HG03432 (cell line): Measurements from ENCODE around the gene GNG13.
"Not testable (repeated sequence)": the region's sequence is repeated elsewhere in the genome, so short reads cannot be mapped to it uniquely, and the experiment has no call there.

ENCODE experiments used
- ATAC-seq: cut with Tn5 transposase; IDR thresholded peaks from one replicate; pipeline ENCODE4 v1.9.1; 2021; ENCODE audit warnings: mild to moderate bottlenecking, moderate library complexity; ENCODE audit not compliant: unreplicated experiment

Gene GNG13

DNA sequence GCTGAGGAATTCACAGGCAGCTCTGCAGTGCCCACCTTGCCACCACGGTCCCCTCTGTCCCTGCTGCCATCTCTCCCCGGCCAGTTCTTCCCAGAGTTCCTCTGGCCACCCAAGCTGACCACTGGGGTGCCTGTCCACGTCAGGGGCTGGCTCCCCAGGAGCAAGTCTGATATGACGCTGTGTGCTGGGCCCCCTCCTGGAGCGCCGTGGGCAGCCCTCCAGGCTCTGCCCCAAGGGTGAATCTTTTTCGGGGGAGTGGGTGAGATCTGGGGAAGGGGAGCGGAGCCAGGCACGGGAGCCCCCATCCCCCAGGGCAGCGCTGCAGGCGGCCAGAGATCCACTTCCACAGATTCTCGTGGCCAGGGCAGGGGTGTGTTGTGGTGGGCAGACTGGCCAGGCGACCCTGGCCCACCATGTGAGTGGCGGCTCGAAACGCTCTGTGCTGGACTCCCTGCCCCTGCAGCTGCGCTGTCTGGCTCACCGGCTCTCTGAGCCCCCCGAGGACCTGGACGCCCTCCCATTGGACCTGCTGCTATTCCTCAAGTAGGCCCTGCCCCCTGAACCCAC is 36.3 kb downstream of the GNG13 start:
- ATAC-seq: no peak

GRCh38 chr16:763369-764183 is 37.0 kb downstream of the GNG13 start:
- no peak for ATAC-seq

- ATAC-seq: no peak
These were observed 37.8 kb downstream of the GNG13 start for GRCh38 chr16:762595-763268.

GRCh38 chr16:761625-762513 is 38.7 kb downstream of the GNG13 start:
- no peak for ATAC-seq

GRCh38 chr16:760545-761343 is 39.8 kb downstream of the GNG13 start, which contains the start of gene MSLN:
MSLN (plus strand) TSS chr16:760734; CDS start chr16:762681, 1,947 bp downstream.
- ATAC-seq: no peak

DNA sequence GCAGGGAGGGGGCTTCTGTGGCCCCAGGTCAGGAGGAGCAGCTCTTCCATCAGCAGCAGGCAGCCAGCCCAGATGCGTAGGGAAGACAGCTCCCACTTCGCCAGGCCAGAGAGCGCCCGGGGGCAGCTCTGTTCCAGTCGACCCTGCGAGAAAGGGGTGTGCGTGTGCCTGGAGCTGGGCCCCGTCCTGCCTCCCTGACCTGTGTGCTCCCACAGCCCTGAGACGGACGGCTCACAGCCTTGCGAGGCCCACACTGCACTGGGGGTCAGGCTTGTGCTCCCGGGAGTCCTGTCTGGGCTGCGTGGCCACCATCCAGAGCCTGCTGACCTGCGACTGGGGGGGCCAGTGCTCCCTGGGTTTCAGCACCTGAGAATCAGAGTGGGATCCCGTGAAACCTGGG is 40.5 kb downstream of the GNG13 start:
- ATAC-seq: no peak

- no peak for ATAC-seq
These were observed 41.2 kb downstream of the GNG13 start for GRCh38 chr16:759110-759910.

DNA sequence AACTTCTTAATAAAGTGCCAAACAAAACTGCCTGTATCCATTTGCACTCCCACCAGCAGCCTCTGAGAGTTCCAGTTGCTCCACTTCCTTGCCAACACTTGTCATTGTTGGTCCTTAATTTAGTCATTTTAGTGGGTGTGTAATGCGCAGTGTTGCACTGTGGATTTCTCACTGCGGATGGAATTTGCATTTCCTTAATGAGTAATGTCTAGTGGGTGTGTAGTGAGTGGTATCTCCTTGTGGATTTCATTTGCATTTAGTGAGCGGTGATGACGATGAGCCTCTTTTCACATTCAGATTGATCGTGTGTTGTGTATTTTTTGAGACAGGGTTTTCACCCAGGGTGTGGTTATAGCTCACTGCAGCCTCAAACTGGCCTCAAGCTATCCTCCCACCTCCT is 44.1 kb downstream of the GNG13 start:
- no peak for ATAC-seq

DNA sequence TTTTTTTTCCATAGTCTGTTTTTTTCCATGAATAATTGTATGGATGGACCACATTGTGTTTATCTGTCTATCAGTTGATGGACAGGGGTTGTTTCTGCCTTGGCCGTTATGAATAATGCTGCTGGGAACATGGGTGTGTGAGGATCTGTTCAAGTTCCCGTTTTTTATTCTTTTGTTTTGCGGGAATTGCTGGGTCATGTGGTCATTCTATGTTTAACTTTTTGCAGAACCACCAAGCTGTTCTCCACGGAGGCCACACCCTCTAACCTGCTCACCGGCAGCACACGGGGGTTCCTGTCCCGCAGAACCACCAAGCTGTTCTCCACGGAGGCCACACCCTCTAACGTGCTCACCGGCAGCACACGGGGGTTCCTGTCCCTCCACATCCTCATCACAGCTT is 45.9 kb downstream of the GNG13 start:
- no peak for ATAC-seq

DNA sequence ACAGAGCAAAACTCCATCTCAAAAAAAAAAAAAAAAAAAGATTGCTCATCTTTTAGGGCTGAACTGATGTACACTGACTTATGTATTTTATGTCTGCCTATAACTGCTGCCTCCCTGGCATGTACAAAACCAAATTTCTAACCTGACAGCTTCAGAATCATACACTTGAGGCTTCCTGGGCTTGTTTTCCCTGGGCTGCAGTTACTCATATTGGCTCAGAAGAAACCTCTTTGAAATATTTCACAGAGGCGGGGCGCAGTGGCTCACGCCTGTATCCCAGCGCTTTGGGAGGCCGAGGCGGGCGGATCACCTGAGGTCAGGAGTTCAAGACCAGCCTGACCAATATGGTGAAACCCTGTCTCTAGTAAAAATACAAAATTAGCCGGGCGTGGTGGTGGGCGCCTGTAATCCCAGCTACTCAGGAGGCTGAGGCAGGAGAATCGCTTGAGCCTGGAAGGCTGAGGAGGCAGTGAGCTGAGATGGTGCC is 46.4 kb downstream of the GNG13 start:
- not testable (repeated sequence) for ATAC-seq

DNA sequence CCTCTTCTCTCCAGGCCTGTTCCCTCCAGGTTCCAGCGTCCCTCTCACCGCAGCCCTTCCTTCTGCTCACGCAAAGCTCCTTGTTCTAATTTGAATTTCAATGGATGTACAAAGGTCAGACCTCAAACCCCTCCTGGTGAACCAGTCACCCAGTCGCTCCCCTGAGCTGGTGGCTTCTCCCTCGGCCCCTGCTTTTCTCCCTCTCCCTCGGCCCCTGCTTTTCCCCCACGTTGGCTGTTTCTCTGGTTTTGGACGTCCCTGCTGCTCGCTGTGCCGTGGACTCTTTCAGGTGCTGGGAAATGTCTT is 48.6 kb downstream of the GNG13 start:
- no peak for ATAC-seq

DNA sequence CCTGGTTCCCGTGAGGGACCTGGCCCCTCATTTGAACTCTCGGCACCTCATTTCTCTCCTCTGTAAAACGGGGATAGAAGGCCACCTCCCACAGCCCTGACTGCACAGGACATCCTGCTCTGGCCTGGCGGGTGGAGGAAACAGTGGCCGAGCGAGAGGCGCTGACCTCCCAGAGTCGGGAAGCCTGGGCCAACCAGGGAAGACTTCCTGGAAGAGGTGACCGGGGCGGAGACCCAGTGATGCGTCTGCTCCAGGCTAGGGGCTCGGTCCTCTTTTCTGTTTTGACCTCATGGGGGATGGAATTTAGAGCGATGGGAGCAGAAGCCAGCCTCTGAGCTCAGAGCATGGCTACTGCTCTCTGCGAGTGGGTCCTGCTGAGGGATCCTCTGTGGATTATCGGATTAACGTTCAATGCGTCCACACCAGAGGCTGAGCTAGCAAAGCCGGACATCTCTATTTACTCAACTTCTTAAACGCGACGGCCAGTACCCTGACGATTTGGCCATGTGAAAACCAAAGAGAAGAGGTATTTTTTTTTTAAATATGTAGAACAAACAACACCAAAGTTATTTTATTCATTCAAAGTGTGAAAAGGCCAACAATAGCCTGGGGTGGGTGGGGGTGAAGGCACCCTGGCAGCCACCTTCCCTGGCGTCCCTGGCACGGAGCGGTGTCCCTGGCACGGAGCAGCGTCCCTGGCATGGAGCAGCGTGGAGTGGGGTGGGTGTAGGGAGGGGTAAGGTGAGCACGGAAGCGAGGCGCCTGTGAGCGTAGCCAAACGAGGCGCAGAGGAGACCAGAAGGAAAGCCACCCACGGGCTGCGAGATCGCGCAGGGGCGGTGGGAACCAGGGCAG is 49.2 kb downstream of the GNG13 start:
- ATAC-seq: no peak

GRCh38 chr16:750485-750884 is 50.0 kb downstream of the GNG13 start:
- no peak for ATAC-seq

GRCh38 chr16:749010-749409 is 51.5 kb downstream of the GNG13 start:
- no peak for ATAC-seq
